PC-3 (cell line): ENCODE results near the gene FCN2.

Experiments used
- CTCF ChIP-seq: fragments of 300-600 bp; sonication (generic); conservative IDR thresholded peaks from 2 replicates; pipeline ENCODE4 v1.5.1; 2017; ENCODE audit warnings: antibody characterized with exemption, low read depth, mild to moderate bottlenecking, low read length
- EZH2 ChIP-seq: fragments of 300-600 bp; sonication (generic); IDR thresholded peaks from one replicate; pipeline ENCODE4 v1.6.1; 2017; ENCODE audit warnings: antibody characterized with exemption, mild to moderate bottlenecking, low read length; ENCODE audit not compliant: unreplicated experiment
- EZH2phosphoT487 ChIP-seq: fragments of 300-600 bp; sonication (generic); IDR thresholded peaks from 2 replicates; pipeline ENCODE4 v1.6.1; 2018; ENCODE audit warnings: mild to moderate bottlenecking, antibody characterized with exemption, low read length, borderline replicate concordance

- TF ChIP-seq CTCF (no peak), EZH2phosphoT487 (no peak), EZH2 (no peak)
These were observed 20.1 kb upstream of the FCN2 start for GRCh38 chr9:134860510-134860909.
